HG03520 (cell line): Measurements from ENCODE around the gene MARCHF6.

Source experiments
- ATAC-seq: cut with Tn5 transposase; IDR thresholded peaks from one replicate; pipeline ENCODE4 v1.9.1; 2021; ENCODE audit warnings: mild to moderate bottlenecking, moderate library complexity; ENCODE audit not compliant: unreplicated experiment

MARCHF6 gene

GRCh38 chr5:10321882-10322281, 31.6 kb upstream of the MARCHF6 start:
- ATAC-seq: no peak

- no peak for ATAC-seq
Measured at GRCh38 chr5:10323588-10324488, 29.7 kb upstream of the MARCHF6 start.

GRCh38 chr5:10324518-10325370, 28.8 kb upstream of the MARCHF6 start:
- no peak for ATAC-seq

- no peak for ATAC-seq
Measured at GRCh38 chr5:10328323-10328722, 25.2 kb upstream of the MARCHF6 start.

GRCh38 chr5:10329446-10329819, 24.1 kb upstream of the MARCHF6 start:
- no peak for ATAC-seq

- ATAC-seq: no peak
Measured at GRCh38 chr5:10329820-10330481, 23.5 kb upstream of the MARCHF6 start.

GRCh38 chr5:10330511-10331230, 22.8 kb upstream of the MARCHF6 start:
- ATAC-seq: no peak

GRCh38 chr5:10331341-10331796, 22.1 kb upstream of the MARCHF6 start:
- ATAC-seq: no peak

GRCh38 chr5:10332301-10332700, 21.2 kb upstream of the MARCHF6 start:
- no peak for ATAC-seq

GRCh38 chr5:10333154-10334006, 20.1 kb upstream of the MARCHF6 start:
- ATAC-seq: peak; percentile 50

- no peak for ATAC-seq
Measured at GRCh38 chr5:10334831-10335230, 18.7 kb upstream of the MARCHF6 start.

GRCh38 chr5:10335711-10336470, 17.6 kb upstream of the MARCHF6 start:
- no peak for ATAC-seq

- no peak for ATAC-seq
Measured at GRCh38 chr5:10337107-10337506, 16.4 kb upstream of the MARCHF6 start.

GRCh38 chr5:10337986-10338385, 15.5 kb upstream of the MARCHF6 start:
- ATAC-seq: no peak

GRCh38 chr5:10338686-10339057, 14.8 kb upstream of the MARCHF6 start:
- ATAC-seq: no peak

- ATAC-seq: no peak
Measured at GRCh38 chr5:10339058-10339811, 14.3 kb upstream of the MARCHF6 start.

- no peak for ATAC-seq
Measured at GRCh38 chr5:10339958-10340357, 13.5 kb upstream of the MARCHF6 start.

GRCh38 chr5:10343486-10343885, 10.0 kb upstream of the MARCHF6 start:
- no peak for ATAC-seq
